Testis (tissue), 3 donors: ENCODE measurements around the gene CLDN19. TPM values are rescaled to one million over a fixed set of nuclear protein-coding genes. Genes with fewer than 3 reads are reported as not detected.

Source experiments
- DNase-seq: peaks from one replicate; pipeline ENCODE4 v3.0.0-alpha.2; 2019
- H3K27ac ChIP-seq, 2 donors: fragments of 200-600 bp; sonication (generic); one replicate each; pipeline ENCODE4 v1.5.1; 2019
- H3K27me3 ChIP-seq: fragments of 200-600 bp; sonication (generic); one replicate; pipeline ENCODE4 v1.5.1; 2019
- H3K36me3 ChIP-seq: fragments of 200-600 bp; sonication (generic); one replicate; pipeline ENCODE4 v1.5.1; 2017; ENCODE audit warnings: low read depth; ENCODE audit errors: missing control alignments
- H3K4me1 ChIP-seq: fragments of 200-600 bp; sonication (generic); one replicate; pipeline ENCODE4 v1.5.1; 2019
- H3K4me3 ChIP-seq, 2 donors: fragments of 200-600 bp; sonication (generic); one replicate each; pipeline ENCODE4 v1.5.1; 2017 to 2019
- H3K9me3 ChIP-seq: fragments of 200-600 bp; sonication (generic); one replicate; pipeline ENCODE4 v1.5.1; 2017
- POLR2A ChIP-seq: fragments of 450-650 bp; IDR thresholded peaks from one replicate; pipeline ENCODE4 v1.6.1; 2017; ENCODE audit warnings: antibody characterized with exemption, mild to moderate bottlenecking, moderate library complexity
- WGBS, 2 donors: methylation state at CpG; one replicate each; pipeline ENCODE4 v1.1.5; 2018; 5-methylcytosine and 5-hydroxymethylcytosine counted together
- intact Hi-C: fragments of 100-400 bp; cut with DNase I; formaldehyde crosslinking; loops from one replicate; pipeline ENCODE4 v1.15.1; 2023; ENCODE audit warnings: low total_unique reads
- polyA plus RNA-seq: library from polyadenylated mRNA; stranded (reverse); fragments of 350-450 nt; fragmentation: Illumina TruSeq; extraction: RNeasy Lipid Tissue Mini Kit (QIAGEN cat#74804); gene quantifications from one replicate; pipeline ENCODE4 v1.2.3, GENCODE V29; 2014; ENCODE audit warnings: low read depth, low replicate concordance; ENCODE audit not compliant: insufficient read depth
- total RNA-seq, 2 donors: library from RNA; depleted of rRNA; stranded (reverse); fragments of >200 nt; gene quantifications; one replicate each; pipeline ENCODE4 v1.2.3, GENCODE V29; 2016
- TF ChIP-seq, protein P1 (sequence below), 3 experiments: fragments of 450-650 bp in 2 of 3; fragments of 200-600 bp in 1 of 3; sonication (generic) in 1 of 3; IDR thresholded peaks; one replicate each; pipeline ENCODE4 v1.5.1; 2016 to 2019; ENCODE audit warnings: antibody characterized with exemption in 3 of 3, mild to moderate bottlenecking in 2 of 3, moderate library complexity in 1 of 3

Gene CLDN19
- total and polyA plus RNA-seq, 3 donors from 2014 or later = 0.12 to 0.24 (median 0.19) TPM

DNA sequence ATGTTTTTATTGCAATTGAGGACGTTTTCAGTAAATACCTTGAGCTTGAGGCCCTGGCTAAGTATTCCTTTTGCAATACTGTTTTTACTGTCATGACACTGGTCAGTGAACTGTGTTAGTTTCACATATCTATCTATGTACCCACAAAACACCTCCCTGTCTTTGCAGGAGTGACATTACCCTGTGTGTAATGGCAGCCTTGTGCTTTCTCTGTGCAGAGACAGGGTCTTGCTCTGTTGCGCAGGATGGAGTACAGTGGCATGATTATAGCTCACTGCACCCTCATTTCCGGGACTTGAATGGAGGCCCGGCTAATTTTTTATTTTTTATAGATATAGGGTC, 48.9 kb downstream of the CLDN19 start:
- Histone ChIP-seq H3K4me3 (no peak overlapping the region), H3K27ac (no peak overlapping the region), H3K4me1 (peaks cover 3% of the 10 kb centered on the region), H3K36me3 (no peaks in the 10 kb centered on the region), H3K27me3 (no peaks in the 10 kb centered on the region), H3K9me3 (no peaks in the 10 kb centered on the region)
- TF ChIP-seq POLR2A = no peak
- intact Hi-C loops = no loop called here
- 71 to 79% methylated on average over 4 of the region's 4 CpGs for WGBS, 2 donors
- no peak for DNase-seq

DNA sequence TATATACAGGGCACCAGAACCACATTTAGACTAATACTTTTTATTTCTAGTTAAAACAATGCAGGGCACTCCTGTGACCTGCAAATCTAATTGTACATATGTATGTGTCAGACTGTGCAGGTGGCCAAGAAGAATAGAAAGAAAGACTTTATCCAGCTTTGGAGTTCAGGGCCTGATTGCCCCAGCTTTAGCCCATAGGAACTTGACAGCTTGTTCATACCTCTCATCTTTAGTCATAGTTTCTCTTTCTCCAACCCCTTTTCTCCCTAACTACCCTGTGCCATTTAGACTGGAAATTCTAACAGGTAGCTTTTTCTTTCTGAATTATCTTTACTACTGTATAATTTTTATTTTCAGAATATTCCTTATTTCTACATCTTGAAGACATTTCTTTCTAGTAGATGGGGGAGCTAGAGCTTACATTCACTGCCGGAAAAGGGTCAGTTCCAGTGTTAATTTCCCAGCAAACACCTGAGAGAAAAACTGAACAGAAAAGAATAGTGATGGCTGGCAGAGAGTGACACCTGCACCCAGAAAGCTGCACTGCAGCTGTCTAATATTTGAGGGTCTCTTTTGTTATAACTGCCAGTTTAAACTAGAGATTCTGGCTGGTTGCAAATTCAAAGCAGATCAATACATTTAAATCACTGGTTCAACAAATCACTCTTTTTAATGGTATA, 49.4 kb downstream of the CLDN19 start:
- TF ChIP-seq POLR2A = no peak
- TF ChIP-seq, protein P1, sequence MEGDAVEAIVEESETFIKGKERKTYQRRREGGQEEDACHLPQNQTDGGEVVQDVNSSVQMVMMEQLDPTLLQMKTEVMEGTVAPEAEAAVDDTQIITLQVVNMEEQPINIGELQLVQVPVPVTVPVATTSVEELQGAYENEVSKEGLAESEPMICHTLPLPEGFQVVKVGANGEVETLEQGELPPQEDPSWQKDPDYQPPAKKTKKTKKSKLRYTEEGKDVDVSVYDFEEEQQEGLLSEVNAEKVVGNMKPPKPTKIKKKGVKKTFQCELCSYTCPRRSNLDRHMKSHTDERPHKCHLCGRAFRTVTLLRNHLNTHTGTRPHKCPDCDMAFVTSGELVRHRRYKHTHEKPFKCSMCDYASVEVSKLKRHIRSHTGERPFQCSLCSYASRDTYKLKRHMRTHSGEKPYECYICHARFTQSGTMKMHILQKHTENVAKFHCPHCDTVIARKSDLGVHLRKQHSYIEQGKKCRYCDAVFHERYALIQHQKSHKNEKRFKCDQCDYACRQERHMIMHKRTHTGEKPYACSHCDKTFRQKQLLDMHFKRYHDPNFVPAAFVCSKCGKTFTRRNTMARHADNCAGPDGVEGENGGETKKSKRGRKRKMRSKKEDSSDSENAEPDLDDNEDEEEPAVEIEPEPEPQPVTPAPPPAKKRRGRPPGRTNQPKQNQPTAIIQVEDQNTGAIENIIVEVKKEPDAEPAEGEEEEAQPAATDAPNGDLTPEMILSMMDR (IDR thresholded peaks at IDR 0.05) = no peak
- WGBS, 2 donors = 82 to 86% methylated on average over 1 of the region's 1 CpG
- DNase-seq = no peak
- Histone ChIP-seq H3K9me3 (no peaks in the 10 kb centered on the region), H3K4me3 (no peak overlapping the region), H3K27ac (no peak overlapping the region), H3K36me3 (no peaks in the 10 kb centered on the region), H3K4me1 (peaks cover 8% of the 10 kb centered on the region), H3K27me3 (no peaks in the 10 kb centered on the region)
- intact Hi-C loops = no loop called here

DNA sequence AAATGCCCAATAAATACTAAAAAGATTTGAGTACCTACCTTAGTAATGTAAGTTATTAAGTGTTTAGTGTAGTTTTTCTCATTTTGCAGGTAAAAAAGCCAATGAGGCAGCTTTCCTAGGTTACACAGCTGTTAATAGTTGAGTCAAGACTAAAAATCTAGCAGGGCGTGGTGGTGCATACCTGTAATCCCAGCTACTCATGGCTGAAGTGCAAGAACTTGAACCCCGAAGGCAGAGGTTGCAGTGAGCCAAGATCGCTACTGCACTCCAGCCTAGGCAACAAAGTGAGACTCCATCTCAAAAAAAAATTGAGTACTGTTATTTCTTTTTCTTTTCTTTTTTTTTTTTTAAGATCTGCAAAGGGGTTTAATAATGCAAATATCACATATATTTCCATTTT, 50.1 kb downstream of the CLDN19 start:
- Histone ChIP-seq H3K4me3 (no peak overlapping the region), H3K27me3 (no peaks in the 10 kb centered on the region), H3K27ac (no peak overlapping the region), H3K9me3 (no peaks in the 10 kb centered on the region), H3K4me1 (peaks cover 10% of the 10 kb centered on the region), H3K36me3 (no peaks in the 10 kb centered on the region)
- intact Hi-C loops = no loop called here
- no peak for DNase-seq
- no peak for TF ChIP-seq POLR2A
- TF ChIP-seq, protein P1 (IDR thresholded peaks at IDR 0.05) = no peak
- 93 to 94% methylated on average over 3 of the region's 3 CpGs for WGBS, 2 donors

DNA sequence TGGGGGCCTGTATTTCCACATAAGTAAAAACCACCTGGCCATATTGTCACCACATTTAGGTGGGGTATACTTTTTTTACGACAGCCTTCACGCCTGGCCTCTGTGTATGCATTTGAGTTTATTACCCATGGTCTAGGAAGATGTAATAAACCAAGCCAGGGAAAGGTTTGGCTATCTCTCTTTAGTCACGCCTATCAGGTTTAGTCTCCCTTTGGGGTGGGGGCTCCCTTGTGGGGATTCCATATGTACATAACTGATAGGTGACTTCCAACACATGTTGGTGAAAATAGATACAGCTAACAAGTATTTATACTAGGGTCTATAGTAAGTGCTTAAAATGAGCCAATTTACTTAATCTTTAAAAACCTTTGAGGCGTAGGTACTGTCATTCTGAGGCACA, 53.6 kb downstream of the CLDN19 start:
- Histone ChIP-seq H3K27ac (no peak overlapping the region), H3K4me3 (no peak overlapping the region), H3K9me3 (no peaks in the 10 kb centered on the region), H3K27me3 (no peaks in the 10 kb centered on the region), H3K36me3 (no peaks in the 10 kb centered on the region), H3K4me1 (peaks cover 19% of the 10 kb centered on the region)
- DNase-seq = no peak
- 74 to 78% methylated on average over 4 of the region's 4 CpGs for WGBS, 2 donors
- TF ChIP-seq, protein P1 (IDR thresholded peaks at IDR 0.05) = no peak
- intact Hi-C loops = no loop called here

DNA sequence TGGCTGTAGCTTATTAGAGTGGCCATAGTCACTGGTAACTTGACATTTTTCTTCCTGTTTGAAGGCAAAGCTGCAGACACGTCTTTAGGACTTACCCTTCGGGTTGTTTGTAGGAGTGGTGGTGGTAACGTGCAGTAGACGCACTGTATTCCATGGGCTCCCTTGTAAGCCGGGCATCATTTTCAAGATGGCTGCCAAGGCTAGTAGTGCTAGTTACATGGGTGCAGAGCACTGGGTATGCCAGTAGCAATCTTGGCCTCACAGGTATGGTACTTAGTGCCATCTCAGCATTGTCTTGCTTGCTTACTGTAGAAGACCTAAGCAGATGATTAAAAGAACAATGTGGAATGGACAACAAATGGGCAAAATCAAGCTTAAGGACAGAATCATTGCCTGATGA, 55.9 kb downstream of the CLDN19 start:
- TF ChIP-seq POLR2A = no peak
- TF ChIP-seq, protein P1 (IDR thresholded peaks at IDR 0.05) = no peak
- WGBS, 2 donors = 24 to 37% methylated on average over 5 of the region's 5 CpGs
- DNase-seq = peak; percentile 23
- Histone ChIP-seq H3K4me1 (peaks cover 31% of the 10 kb centered on the region), H3K36me3 (no peaks in the 10 kb centered on the region), H3K4me3 (peak overlapping the region in 1 of 2 donors; percentile 68), H3K9me3 (no peaks in the 10 kb centered on the region), H3K27ac (no peak overlapping the region), H3K27me3 (no peaks in the 10 kb centered on the region)
- intact Hi-C loops = no loop called here

Other genes with a start within 250 kb of the CLDN19 start
- 10 to 100 TPM; 38.7 to 40.0 TPM for gene PPIH, start 81.8 kb downstream of the CLDN19 start, total RNA-seq
- gene PPIH, start 81.8 kb downstream of the CLDN19 start, polyA plus RNA-seq = 39.6 TPM
- 100 to 1,000 TPM; 798 to 982 TPM for gene YBX1, start 57.8 kb downstream of the CLDN19 start, total RNA-seq
- 2,470 TPM for gene YBX1, start 57.8 kb downstream of the CLDN19 start, polyA plus RNA-seq
- gene P3H1, start 26.8 kb upstream of the CLDN19 start, total RNA-seq = 10 to 100 TPM; 66.1 to 73.8 TPM
- gene P3H1, start 26.8 kb upstream of the CLDN19 start, polyA plus RNA-seq = 60.8 TPM
- gene C1orf50, start 27.0 kb upstream of the CLDN19 start, total RNA-seq = 10 to 100 TPM in 1 of 2 donors, 1 to 10 TPM in 1; 9.4 to 10.2 TPM
- 21.8 TPM for gene C1orf50, start 27.0 kb upstream of the CLDN19 start, polyA plus RNA-seq
- gene TMEM269, start 44.8 kb upstream of the CLDN19 start, total RNA-seq = 1 to 10 TPM in 1 of 2 donors, under 1 TPM in 1; 0.68 to 1.6 TPM
- 3.5 TPM for gene TMEM269, start 44.8 kb upstream of the CLDN19 start, polyA plus RNA-seq
- gene ERMAP, start 76.9 kb upstream of the CLDN19 start, total RNA-seq = 10 to 100 TPM; 10.6 to 14.0 TPM
- 11.7 TPM for gene ERMAP, start 76.9 kb upstream of the CLDN19 start, polyA plus RNA-seq
- gene SVBP, start 77.2 kb upstream of the CLDN19 start, total RNA-seq = 10 to 100 TPM; 36.2 to 47.9 TPM
- gene SVBP, start 77.2 kb upstream of the CLDN19 start, polyA plus RNA-seq = 86.0 TPM
- 10 to 100 TPM; 16.7 to 17.3 TPM for gene ZNF691, start 106.4 kb upstream of the CLDN19 start, total RNA-seq
- 12.9 TPM for gene ZNF691, start 106.4 kb upstream of the CLDN19 start, polyA plus RNA-seq
- gene SLC2A1, start 218.6 kb upstream of the CLDN19 start, total RNA-seq = 10 to 100 TPM; 36.9 to 38.3 TPM
- 19.4 TPM for gene SLC2A1, start 218.6 kb upstream of the CLDN19 start, polyA plus RNA-seq